H1 (cell line): ENCODE measurements around the gene SEMA3C. TPM values are rescaled to one million over a fixed set of nuclear protein-coding genes. Genes with fewer than 3 reads are reported as not detected.

Experiments used
- CBX5 ChIP-seq: fragments of 300-800, 300-1000 bp; sonication (generic); IDR thresholded peaks from 2 replicates; pipeline ENCODE4 v1.7.1; 2016; ENCODE audit warnings: antibody characterized with exemption, low read length, low read depth
- CEBPB ChIP-seq: IDR thresholded peaks from 2 replicates; pipeline ENCODE4 v1.6.1; 2012; ENCODE audit warnings: low read depth, low read length
- JUND ChIP-seq: IDR thresholded peaks from 2 replicates; pipeline ENCODE4 v1.6.1; 2011; ENCODE audit warnings: mild to moderate bottlenecking, improper control_type of control experiment, low read length
- NRF1 ChIP-seq: IDR thresholded peaks from 2 replicates; pipeline ENCODE4 v1.6.1; 2011; ENCODE audit warnings: mild to moderate bottlenecking, low read depth, low read length, improper control_type of control experiment
- SP1 ChIP-seq: IDR thresholded peaks from 2 replicates; pipeline ENCODE4 v1.6.1; 2011; ENCODE audit warnings: low read depth, low read length
- TEAD4 ChIP-seq: IDR thresholded peaks from 2 replicates; pipeline ENCODE4 v1.6.1; 2012; ENCODE audit warnings: low read depth, low read length, inconsistent platforms, mixed read lengths
- polyA plus RNA-seq, 7 experiments: library from polyadenylated mRNA; depleted of rRNA in 3 of 7; stranded (reverse) in 5 of 7; unstranded in 2 of 7; fragments of >200 nt in 5 of 7; fragments of 200-250 nt in 2 of 7; gene quantifications; 1 replicate in 5 of 7; 2 replicates in 1 of 7; 4 replicates in 1 of 7; pipeline versions ENCODE4 v1.2.1 to v1.2.3, GENCODE V29; 2011 to 2013; ENCODE audit warnings: missing spikeins in 2 of 7, mixed read lengths in 2 of 7
- total RNA-seq: library from RNA; stranded (reverse); fragmentation: NEBNext Ultra II Directional; extraction: Animal tissue kit (Norgen Biotek cat#: 25700); gene quantifications from 2 replicates; pipeline ENCODE4 v1.2.1, GENCODE V29; 2021
- TF ChIP-seq, protein P1 (sequence below): fragments of 300-600 bp; sonication (generic); IDR thresholded peaks from 2 replicates; pipeline ENCODE4 v1.7.1; 2012; ENCODE audit warnings: low read length, moderate library complexity, mild to moderate bottlenecking, inconsistent platforms; ENCODE audit not compliant: insufficient replicate concordance

Gene SEMA3C
- total and polyA plus RNA-seq, 2 of the 8 experiments (the other 6 are each of a cell fraction or from before 2014, with no cell fraction given): 0.15 to 1.4 TPM

DNA sequence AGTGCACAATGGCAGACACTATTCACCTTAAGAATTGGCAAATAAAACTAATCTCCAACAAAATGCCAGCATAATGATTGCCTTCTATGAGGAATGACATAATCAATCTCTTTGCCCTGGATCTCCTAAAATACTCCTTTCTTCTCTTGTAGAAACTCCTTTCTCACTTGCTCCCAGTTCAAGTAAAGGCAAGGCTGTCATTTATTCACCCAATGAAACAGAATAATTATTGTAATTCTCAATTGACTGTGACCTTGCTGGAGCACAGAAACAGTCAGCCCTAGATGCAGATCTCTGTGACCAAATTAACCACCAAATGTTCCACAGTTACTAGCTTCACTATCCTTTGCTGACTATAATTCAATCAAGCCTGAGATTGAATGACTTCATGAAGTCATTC lies 99.3 kb downstream of the SEMA3C start (continued):
- TF ChIP-seq, protein P1, sequence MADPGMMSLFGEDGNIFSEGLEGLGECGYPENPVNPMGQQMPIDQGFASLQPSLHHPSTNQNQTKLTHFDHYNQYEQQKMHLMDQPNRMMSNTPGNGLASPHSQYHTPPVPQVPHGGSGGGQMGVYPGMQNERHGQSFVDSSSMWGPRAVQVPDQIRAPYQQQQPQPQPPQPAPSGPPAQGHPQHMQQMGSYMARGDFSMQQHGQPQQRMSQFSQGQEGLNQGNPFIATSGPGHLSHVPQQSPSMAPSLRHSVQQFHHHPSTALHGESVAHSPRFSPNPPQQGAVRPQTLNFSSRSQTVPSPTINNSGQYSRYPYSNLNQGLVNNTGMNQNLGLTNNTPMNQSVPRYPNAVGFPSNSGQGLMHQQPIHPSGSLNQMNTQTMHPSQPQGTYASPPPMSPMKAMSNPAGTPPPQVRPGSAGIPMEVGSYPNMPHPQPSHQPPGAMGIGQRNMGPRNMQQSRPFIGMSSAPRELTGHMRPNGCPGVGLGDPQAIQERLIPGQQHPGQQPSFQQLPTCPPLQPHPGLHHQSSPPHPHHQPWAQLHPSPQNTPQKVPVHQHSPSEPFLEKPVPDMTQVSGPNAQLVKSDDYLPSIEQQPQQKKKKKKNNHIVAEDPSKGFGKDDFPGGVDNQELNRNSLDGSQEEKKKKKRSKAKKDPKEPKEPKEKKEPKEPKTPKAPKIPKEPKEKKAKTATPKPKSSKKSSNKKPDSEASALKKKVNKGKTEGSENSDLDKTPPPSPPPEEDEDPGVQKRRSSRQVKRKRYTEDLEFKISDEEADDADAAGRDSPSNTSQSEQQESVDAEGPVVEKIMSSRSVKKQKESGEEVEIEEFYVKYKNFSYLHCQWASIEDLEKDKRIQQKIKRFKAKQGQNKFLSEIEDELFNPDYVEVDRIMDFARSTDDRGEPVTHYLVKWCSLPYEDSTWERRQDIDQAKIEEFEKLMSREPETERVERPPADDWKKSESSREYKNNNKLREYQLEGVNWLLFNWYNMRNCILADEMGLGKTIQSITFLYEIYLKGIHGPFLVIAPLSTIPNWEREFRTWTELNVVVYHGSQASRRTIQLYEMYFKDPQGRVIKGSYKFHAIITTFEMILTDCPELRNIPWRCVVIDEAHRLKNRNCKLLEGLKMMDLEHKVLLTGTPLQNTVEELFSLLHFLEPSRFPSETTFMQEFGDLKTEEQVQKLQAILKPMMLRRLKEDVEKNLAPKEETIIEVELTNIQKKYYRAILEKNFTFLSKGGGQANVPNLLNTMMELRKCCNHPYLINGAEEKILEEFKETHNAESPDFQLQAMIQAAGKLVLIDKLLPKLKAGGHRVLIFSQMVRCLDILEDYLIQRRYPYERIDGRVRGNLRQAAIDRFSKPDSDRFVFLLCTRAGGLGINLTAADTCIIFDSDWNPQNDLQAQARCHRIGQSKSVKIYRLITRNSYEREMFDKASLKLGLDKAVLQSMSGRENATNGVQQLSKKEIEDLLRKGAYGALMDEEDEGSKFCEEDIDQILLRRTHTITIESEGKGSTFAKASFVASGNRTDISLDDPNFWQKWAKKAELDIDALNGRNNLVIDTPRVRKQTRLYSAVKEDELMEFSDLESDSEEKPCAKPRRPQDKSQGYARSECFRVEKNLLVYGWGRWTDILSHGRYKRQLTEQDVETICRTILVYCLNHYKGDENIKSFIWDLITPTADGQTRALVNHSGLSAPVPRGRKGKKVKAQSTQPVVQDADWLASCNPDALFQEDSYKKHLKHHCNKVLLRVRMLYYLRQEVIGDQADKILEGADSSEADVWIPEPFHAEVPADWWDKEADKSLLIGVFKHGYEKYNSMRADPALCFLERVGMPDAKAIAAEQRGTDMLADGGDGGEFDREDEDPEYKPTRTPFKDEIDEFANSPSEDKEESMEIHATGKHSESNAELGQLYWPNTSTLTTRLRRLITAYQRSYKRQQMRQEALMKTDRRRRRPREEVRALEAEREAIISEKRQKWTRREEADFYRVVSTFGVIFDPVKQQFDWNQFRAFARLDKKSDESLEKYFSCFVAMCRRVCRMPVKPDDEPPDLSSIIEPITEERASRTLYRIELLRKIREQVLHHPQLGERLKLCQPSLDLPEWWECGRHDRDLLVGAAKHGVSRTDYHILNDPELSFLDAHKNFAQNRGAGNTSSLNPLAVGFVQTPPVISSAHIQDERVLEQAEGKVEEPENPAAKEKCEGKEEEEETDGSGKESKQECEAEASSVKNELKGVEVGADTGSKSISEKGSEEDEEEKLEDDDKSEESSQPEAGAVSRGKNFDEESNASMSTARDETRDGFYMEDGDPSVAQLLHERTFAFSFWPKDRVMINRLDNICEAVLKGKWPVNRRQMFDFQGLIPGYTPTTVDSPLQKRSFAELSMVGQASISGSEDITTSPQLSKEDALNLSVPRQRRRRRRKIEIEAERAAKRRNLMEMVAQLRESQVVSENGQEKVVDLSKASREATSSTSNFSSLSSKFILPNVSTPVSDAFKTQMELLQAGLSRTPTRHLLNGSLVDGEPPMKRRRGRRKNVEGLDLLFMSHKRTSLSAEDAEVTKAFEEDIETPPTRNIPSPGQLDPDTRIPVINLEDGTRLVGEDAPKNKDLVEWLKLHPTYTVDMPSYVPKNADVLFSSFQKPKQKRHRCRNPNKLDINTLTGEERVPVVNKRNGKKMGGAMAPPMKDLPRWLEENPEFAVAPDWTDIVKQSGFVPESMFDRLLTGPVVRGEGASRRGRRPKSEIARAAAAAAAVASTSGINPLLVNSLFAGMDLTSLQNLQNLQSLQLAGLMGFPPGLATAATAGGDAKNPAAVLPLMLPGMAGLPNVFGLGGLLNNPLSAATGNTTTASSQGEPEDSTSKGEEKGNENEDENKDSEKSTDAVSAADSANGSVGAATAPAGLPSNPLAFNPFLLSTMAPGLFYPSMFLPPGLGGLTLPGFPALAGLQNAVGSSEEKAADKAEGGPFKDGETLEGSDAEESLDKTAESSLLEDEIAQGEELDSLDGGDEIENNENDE: no peak
- TF ChIP-seq NRF1: no peak
- TF ChIP-seq CBX5: no peak
- TF ChIP-seq JUND: no peak
- TF ChIP-seq TEAD4: no peak
- TF ChIP-seq CEBPB: no peak
- TF ChIP-seq SP1: no peak
